CD4-positive, CD25-positive, alpha-beta regulatory T cell (primary cell): ENCODE measurements around the gene ADIPOR1. TPM values are rescaled to one million over a fixed set of nuclear protein-coding genes. Genes with fewer than 3 reads are reported as not detected.
"Not testable (repeated sequence)": the region's sequence is repeated elsewhere in the genome, so short reads cannot be mapped to it uniquely, and the experiment has no call there.

ENCODE experiments used
- ATAC-seq, 2 donors: fragments of 150-1000 bp; cut with Tn5 transposase; one replicate each; pipeline ENCODE4 v1.10.0; 2021; ENCODE audit warnings: low read depth in 2 of 2, moderate number of reproducible peaks in 2 of 2, moderate library complexity in 1 of 2
- DNase-seq, 3 donors: peaks; one replicate each; pipeline versions ENCODE4 v3.0.0 to v3.0.0-alpha.2; 2012 to 2022; ENCODE audit warnings: mixed read lengths in 1 of 3
- H3K27ac ChIP-seq: one replicate; pipeline ENCODE4 v1.7.0; 2013; ENCODE audit warnings: mild to moderate bottlenecking, low read length; ENCODE audit not compliant: insufficient read depth, poor library complexity, severe bottlenecking
- H3K27me3 ChIP-seq: one replicate; pipeline ENCODE4 v1.7.0; 2013; ENCODE audit warnings: low read length; ENCODE audit not compliant: control insufficient read depth, insufficient read depth
- H3K36me3 ChIP-seq: one replicate; pipeline ENCODE4 v1.7.0; 2013; ENCODE audit warnings: mild to moderate bottlenecking, low read length, moderate library complexity; ENCODE audit not compliant: control insufficient read depth, insufficient read depth
- H3K4me1 ChIP-seq: 2 replicates; pipeline ENCODE4 v1.7.0; 2013; ENCODE audit warnings: mild to moderate bottlenecking, low read length; ENCODE audit not compliant: insufficient read depth, control insufficient read depth, poor library complexity, severe bottlenecking
- H3K4me3 ChIP-seq: one replicate; pipeline ENCODE4 v1.7.0; 2013; ENCODE audit warnings: low read depth, mild to moderate bottlenecking, low read length, moderate library complexity
- H3K9me3 ChIP-seq, 2 experiments: 1 replicate in 1 of 2; 2 replicates in 1 of 2; pipeline ENCODE4 v1.7.0; 2013; ENCODE audit warnings: low read length in 2 of 2, mild to moderate bottlenecking in 1 of 2, moderate library complexity in 1 of 2; ENCODE audit not compliant: control insufficient read depth in 2 of 2
- H3K27ac Mint-ChIP-seq, 3 donors: one replicate each; pipeline ENCODE4 v1.8.0; 2020 to 2022; ENCODE audit warnings: mild to moderate bottlenecking in 3 of 3, mixed read lengths in 3 of 3, moderate library complexity in 2 of 3
- H3K27me3 Mint-ChIP-seq: one replicate; pipeline ENCODE4 v1.8.0; 2022; ENCODE audit warnings: mild to moderate bottlenecking, mixed read lengths
- H3K36me3 Mint-ChIP-seq: one replicate; pipeline ENCODE4 v1.8.0; 2020; ENCODE audit warnings: mixed read lengths
- H3K4me1 Mint-ChIP-seq, 4 donors: one replicate each; pipeline ENCODE4 v1.8.0; 2020 to 2022; ENCODE audit warnings: mixed read lengths in 4 of 4, mild to moderate bottlenecking in 1 of 4
- H3K4me3 Mint-ChIP-seq, 4 donors: one replicate each; pipeline ENCODE4 v1.8.0; 2020 to 2022; ENCODE audit warnings: mild to moderate bottlenecking in 4 of 4, mixed read lengths in 4 of 4, moderate library complexity in 3 of 4
- H3K9me3 Mint-ChIP-seq, 7 donors: one replicate each; pipeline ENCODE4 v1.8.0; 2020 to 2022; ENCODE audit warnings: mixed read lengths in 7 of 7, mild to moderate bottlenecking in 3 of 7, moderate library complexity in 2 of 7
- polyA plus RNA-seq, 4 donors: library from polyadenylated mRNA; unstranded; fragments of 300-500 nt; fragmentation: Illumina TruSeq; gene quantifications; one replicate each; pipeline ENCODE4 v1.2.3, GENCODE V29; 2021
- total RNA-seq: library from RNA; stranded (reverse); gene quantifications from one replicate; pipeline ENCODE4 v1.2.3, GENCODE V29; 2022

Gene ADIPOR1
- total and polyA plus RNA-seq, 5 donors from 2014 or later: 70.0 to 117 (median 105) TPM

DNA sequence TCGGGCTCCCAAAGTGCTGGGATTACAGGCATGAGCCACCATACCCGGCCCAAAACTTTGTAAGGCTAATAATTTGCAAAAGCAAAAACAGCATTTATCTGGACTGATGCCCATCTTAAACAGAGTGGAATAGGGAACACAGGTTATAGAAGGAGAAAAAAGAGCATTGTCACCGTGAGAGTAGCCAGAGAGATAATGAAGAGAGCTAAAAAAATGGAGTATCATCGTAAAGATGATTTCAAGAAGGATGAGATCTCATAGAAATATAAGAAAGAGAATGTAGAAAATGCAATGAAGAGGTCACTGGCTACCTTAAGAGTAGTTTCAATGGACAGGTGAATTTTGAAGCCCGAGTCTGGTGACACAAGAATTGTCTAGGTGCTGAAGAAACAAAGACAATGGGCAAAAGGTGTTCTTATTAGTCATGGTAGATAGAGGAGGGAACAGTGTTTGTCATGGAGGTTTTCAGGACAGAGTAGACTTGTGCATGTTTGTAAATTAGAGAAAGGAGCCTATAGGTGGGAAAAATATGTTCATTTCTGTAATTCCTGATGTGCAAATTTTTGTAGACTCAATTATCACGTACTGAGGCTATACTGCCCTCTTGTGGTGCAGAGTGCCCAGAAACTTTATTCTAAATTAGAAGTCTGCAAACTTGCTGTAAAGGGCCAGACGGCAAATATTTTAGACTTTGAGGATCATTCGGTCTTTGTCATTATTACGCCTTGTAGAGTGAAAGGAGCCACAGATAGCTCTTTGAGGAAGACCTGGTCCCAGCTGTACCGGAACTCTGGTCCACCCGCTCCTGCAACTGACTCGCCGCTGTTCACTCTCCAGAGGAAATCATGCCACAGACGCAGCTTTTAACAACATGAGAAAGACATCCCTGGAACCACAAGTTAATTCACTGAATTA, 41.0 kb upstream of the ADIPOR1 start:
- H3K27me3 ChIP-seq: peaks cover 10% of the 10 kb centered on the region
- H3K9me3 ChIP-seq: no peaks in the 10 kb centered on the region
- peak overlapping the region; percentile 2 to 81 (median 31) for H3K4me3 Mint-ChIP-seq
- peaks cover 56% of the 10 kb centered on the region for H3K27me3 Mint-ChIP-seq
- no peaks in the 10 kb centered on the region for H3K36me3 Mint-ChIP-seq
- no peaks in the 10 kb centered on the region for H3K9me3 Mint-ChIP-seq
- DNase-seq (peak; percentile 49 to 74 (median 69)), ATAC-seq (peak in 1 of 2 donors; percentile 58)
- H3K4me3 ChIP-seq: peak overlapping the region; percentile 34
- no peaks in the 10 kb centered on the region for H3K36me3 ChIP-seq
- H3K27ac Mint-ChIP-seq: peak overlapping the region in 1 of 3 donors; percentile 53
- peaks cover 4 to 6% (median 5%) of the 10 kb centered on the region in 4 donors for H3K4me1 Mint-ChIP-seq
- H3K27ac ChIP-seq: no peak overlapping the region
- peaks cover 5% of the 10 kb centered on the region for H3K4me1 ChIP-seq

DNA sequence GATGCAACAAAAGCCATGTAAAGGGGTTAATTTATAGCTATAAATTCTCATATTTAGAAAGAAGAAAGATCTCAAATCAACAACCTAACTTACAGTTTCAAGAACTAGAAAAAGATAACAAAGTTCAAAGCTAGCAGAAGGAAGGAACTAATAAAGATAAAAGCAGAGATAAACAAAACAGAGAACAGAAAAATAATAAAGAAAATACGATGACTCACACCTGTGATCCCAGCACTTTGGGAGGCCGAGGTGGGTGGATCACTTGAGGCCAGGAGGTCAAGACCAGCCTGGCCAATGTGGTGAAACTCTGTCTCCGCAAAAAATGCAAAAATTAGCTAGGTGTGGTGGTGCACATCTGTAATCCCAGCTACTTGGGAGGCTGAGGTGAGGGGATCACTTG, 36.6 kb upstream of the ADIPOR1 start:
- H3K4me1 ChIP-seq: peaks cover 5% of the 10 kb centered on the region
- peaks cover 87% of the 10 kb centered on the region for H3K27me3 Mint-ChIP-seq
- H3K36me3 ChIP-seq: no peaks in the 10 kb centered on the region
- no peak overlapping the region for H3K27ac Mint-ChIP-seq
- H3K9me3 Mint-ChIP-seq: peaks cover 0 to 6% (median 0%) of the 10 kb centered on the region in 7 donors
- H3K4me3 ChIP-seq: no peak overlapping the region
- peaks cover 29% of the 10 kb centered on the region for H3K27me3 ChIP-seq
- no peak for DNase-seq
- no peak for ATAC-seq
- H3K4me1 Mint-ChIP-seq: peaks cover 4 to 6% (median 5%) of the 10 kb centered on the region in 4 donors
- no peaks in the 10 kb centered on the region for H3K9me3 ChIP-seq
- H3K4me3 Mint-ChIP-seq: no peak overlapping the region
- H3K36me3 Mint-ChIP-seq: no peaks in the 10 kb centered on the region
- H3K27ac ChIP-seq: no peak overlapping the region

GRCh38 chr1:202991112-202991511, 33.0 kb upstream of the ADIPOR1 start:
- H3K27me3 Mint-ChIP-seq: peaks cover 77% of the 10 kb centered on the region
- no peaks in the 10 kb centered on the region for H3K4me1 Mint-ChIP-seq
- peaks cover 0 to 6% (median 0%) of the 10 kb centered on the region in 7 donors for H3K9me3 Mint-ChIP-seq

GRCh38 chr1:202989879-202990278, 31.8 kb upstream of the ADIPOR1 start:
- ATAC-seq: no peak
- Histone ChIP-seq H3K4me3 (no peak overlapping the region), H3K9me3 (no peaks in the 10 kb centered on the region), H3K36me3 (no peaks in the 10 kb centered on the region), H3K27ac (no peak overlapping the region), H3K27me3 (peaks cover 25% of the 10 kb centered on the region), H3K4me1 (no peaks in the 10 kb centered on the region)
- Mint-ChIP-seq H3K4me3 (no peak overlapping the region), H3K36me3 (no peaks in the 10 kb centered on the region), H3K27ac (no peak overlapping the region), H3K4me1 (no peaks in the 10 kb centered on the region), H3K27me3 (peaks cover 64% of the 10 kb centered on the region), H3K9me3 (peaks cover 0 to 6% (median 0%) of the 10 kb centered on the region in 7 donors)
- no peak for DNase-seq

More at GRCh38 chr1:202991112-202991511, 33.0 kb upstream of the ADIPOR1 start:
- Mint-ChIP-seq H3K36me3 (no peaks in the 10 kb centered on the region), H3K27ac (no peak overlapping the region), H3K4me3 (no peak overlapping the region)
- ATAC-seq (no peak), DNase-seq (no peak)
- no peak overlapping the region for H3K4me3 ChIP-seq
- no peaks in the 10 kb centered on the region for H3K36me3 ChIP-seq
- H3K27ac ChIP-seq: no peak overlapping the region
- H3K27me3 ChIP-seq: peaks cover 23% of the 10 kb centered on the region
- H3K4me1 ChIP-seq: no peaks in the 10 kb centered on the region
- no peaks in the 10 kb centered on the region for H3K9me3 ChIP-seq

DNA sequence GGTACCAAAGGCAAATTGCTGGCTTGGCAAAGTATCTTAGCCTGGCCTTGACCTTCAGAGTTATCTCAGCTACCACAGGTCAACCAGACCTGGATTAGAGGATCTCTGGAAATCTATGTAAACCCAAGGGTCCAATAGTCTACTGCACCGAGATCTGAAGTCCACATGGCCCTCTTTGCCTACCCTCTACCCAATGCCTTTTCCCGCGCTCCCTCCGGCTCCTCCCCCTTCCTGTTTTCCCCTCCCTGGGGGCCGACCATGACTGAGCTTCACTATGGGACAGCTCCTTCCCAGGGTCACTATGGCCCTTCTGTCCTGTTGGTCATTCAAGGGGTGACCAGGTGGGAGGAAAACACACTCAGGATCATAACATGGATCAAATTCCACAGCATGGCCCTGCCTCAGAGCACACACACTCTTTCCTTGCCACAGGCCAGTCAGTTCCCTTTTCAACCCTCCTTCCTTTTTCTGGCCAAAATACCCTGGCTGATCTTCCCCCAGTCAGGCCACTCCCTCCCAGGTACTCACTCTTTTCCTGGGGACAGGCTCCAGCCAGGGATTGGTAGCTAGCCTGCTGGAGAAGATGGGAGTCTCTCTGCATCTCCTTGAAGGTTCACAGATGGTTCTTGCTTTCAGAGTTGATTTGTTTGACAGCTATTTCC, 29.9 kb upstream of the ADIPOR1 start:
- H3K27me3 Mint-ChIP-seq: peaks cover 50% of the 10 kb centered on the region
- DNase-seq: no peak

GRCh38 chr1:202987255-202987654, 29.1 kb upstream of the ADIPOR1 start:
- Mint-ChIP-seq H3K27me3 (peaks cover 47% of the 10 kb centered on the region), H3K36me3 (no peaks in the 10 kb centered on the region), H3K9me3 (peaks cover 0 to 6% (median 0%) of the 10 kb centered on the region in 7 donors), H3K27ac (no peak overlapping the region), H3K4me1 (no peaks in the 10 kb centered on the region), H3K4me3 (no peak overlapping the region)
- H3K4me1 ChIP-seq: no peaks in the 10 kb centered on the region
- DNase-seq (no peak), ATAC-seq (no peak)
- H3K27ac ChIP-seq: no peak overlapping the region
- peaks cover 18% of the 10 kb centered on the region for H3K27me3 ChIP-seq
- no peak overlapping the region for H3K4me3 ChIP-seq
- no peaks in the 10 kb centered on the region for H3K9me3 ChIP-seq
- H3K36me3 ChIP-seq: no peaks in the 10 kb centered on the region

More for the DNA sequence above, 29.9 kb upstream of the ADIPOR1 start:
- no peak overlapping the region for H3K27ac Mint-ChIP-seq
- no peaks in the 10 kb centered on the region for H3K36me3 Mint-ChIP-seq
- Histone ChIP-seq H3K27ac (no peak overlapping the region), H3K9me3 (no peaks in the 10 kb centered on the region), H3K36me3 (no peaks in the 10 kb centered on the region), H3K4me1 (no peaks in the 10 kb centered on the region), H3K4me3 (no peak overlapping the region), H3K27me3 (peaks cover 20% of the 10 kb centered on the region)
- H3K9me3 Mint-ChIP-seq: peaks cover 0 to 6% (median 0%) of the 10 kb centered on the region in 7 donors
- no peak for ATAC-seq
- H3K4me3 Mint-ChIP-seq: no peak overlapping the region
- no peaks in the 10 kb centered on the region for H3K4me1 Mint-ChIP-seq

GRCh38 chr1:202986120-202986519, 28.0 kb upstream of the ADIPOR1 start:
- not testable (repeated sequence) for H3K4me3 Mint-ChIP-seq, H3K27ac Mint-ChIP-seq, H3K4me3 ChIP-seq, DNase-seq, H3K36me3 Mint-ChIP-seq, H3K9me3 ChIP-seq, H3K9me3 Mint-ChIP-seq, H3K4me1 ChIP-seq, H3K27ac ChIP-seq, H3K36me3 ChIP-seq, H3K4me1 Mint-ChIP-seq, ATAC-seq, H3K27me3 ChIP-seq
- H3K27me3 Mint-ChIP-seq: peaks cover 36% of the 10 kb centered on the region
